Measurements from ENCODE around the gene RAPSN. TPM values are rescaled to one million over a fixed set of nuclear protein-coding genes. Genes with fewer than 3 reads are reported as not detected.
"Not testable (repeated sequence)": the region's sequence is repeated elsewhere in the genome, so short reads cannot be mapped to it uniquely, and the experiment has no call there.

RAPSN gene
- total and polyA plus RNA-seq, 4 experiments from 2014 or later: 0.55 to 1.7 TPM; not detected in 2

DNA sequence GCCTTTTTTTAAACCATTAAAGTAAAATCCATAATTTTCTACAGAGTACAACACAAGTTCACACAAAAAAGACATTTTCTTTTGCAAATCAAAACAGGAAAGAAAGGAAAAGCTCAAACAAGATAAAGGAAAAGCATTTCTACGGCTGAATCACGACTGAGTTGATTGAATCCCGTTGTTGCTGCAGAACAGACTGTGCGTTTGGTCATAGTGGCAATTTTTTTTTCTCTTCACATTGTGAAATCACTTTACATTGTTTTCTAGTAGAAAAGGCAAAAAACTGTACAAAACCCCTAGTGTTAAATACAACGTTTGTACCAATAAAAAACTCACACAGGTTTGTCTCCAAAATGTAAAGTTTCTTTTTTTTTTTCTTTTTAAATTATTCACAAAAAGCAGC lies 17.3 kb upstream of the RAPSN start:
- H3K4me3 Mint-ChIP-seq: no peak overlapping the region
- no peaks in the 10 kb centered on the region for H3K9me3 ChIP-seq (ENCODE audit: control insufficient read depth in 1 of 2, low read length in 2 of 2)
- no peaks in the 10 kb centered on the region for H3K27me3 ChIP-seq (ENCODE audit: insufficient read depth, low read length)
- H3K9me3 Mint-ChIP-seq: peaks cover 0 to 1% (median 0%) of the 10 kb centered on the region in 8 donors
- H3K4me1 ChIP-seq (ENCODE audit: insufficient read depth, low read length): peaks cover 4% of the 10 kb centered on the region
- no peak overlapping the region for H3K4me3 ChIP-seq (ENCODE audit: low read length in 2 of 2)
- H3K36me3 ChIP-seq (ENCODE audit: insufficient read depth, low read length): peaks cover 56% of the 10 kb centered on the region
- intact Hi-C loops (cut with micrococcal nuclease): no loop called here
- H3K36me3 Mint-ChIP-seq: peaks cover 17 to 62% of the 10 kb centered on the region in 2 donors
- H3K4me1 Mint-ChIP-seq: peaks cover 2 to 12% (median 6%) of the 10 kb centered on the region in 4 donors
- H3K27ac ChIP-seq (ENCODE audit: low read depth, low read length): no peak overlapping the region
- no peak for DNase-seq
- ChIA-PET CTCF (ENCODE audit: partially characterized antibody) (no interaction called here), POLR2A (ENCODE audit: partially characterized antibody) (no interaction called here)
- no peaks in the 10 kb centered on the region for H3K27me3 Mint-ChIP-seq
- no peak overlapping the region for H3K27ac Mint-ChIP-seq

DNA sequence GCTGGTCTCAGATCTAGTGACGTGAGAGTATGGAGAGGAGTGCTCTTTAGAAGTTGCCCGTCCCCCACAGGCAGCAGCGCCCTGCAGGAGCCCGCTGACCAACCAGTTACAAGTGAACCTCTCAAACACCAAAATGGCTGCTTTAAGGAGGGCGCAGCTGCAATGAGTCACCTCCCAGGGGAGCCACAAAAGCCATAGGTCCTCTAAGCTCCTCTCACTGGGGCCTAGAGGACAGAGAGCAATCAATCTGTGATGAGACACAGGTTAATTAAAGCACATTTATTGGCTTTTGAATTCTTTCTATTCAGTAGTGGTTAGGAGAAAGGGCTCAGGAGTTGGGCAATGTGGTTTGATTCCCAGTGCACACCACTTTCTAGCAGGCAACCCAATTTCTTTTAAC lies 15.5 kb upstream of the RAPSN start:
- Histone ChIP-seq H3K36me3 (ENCODE audit: insufficient read depth, low read length) (peaks cover 45% of the 10 kb centered on the region), H3K4me3 (ENCODE audit: low read length in 2 of 2) (no peak overlapping the region), H3K27ac (ENCODE audit: low read depth, low read length) (no peak overlapping the region), H3K27me3 (ENCODE audit: insufficient read depth, low read length) (no peaks in the 10 kb centered on the region), H3K9me3 (ENCODE audit: control insufficient read depth in 1 of 2, low read length in 2 of 2) (no peaks in the 10 kb centered on the region), H3K4me1 (ENCODE audit: insufficient read depth, low read length) (peaks cover 1% of the 10 kb centered on the region)
- intact Hi-C loops (cut with micrococcal nuclease): no loop called here
- ChIA-PET CTCF (ENCODE audit: partially characterized antibody) (interaction anchor here (1.9 kb wide), 1 partner anchor 10 kb away, joined by 7 read pairs; no protein-coding TSS in a partner anchor), POLR2A (ENCODE audit: partially characterized antibody) (interaction anchor here (1.3 kb wide), 1 partner anchor 31 kb away, joined by 3 read pairs; no protein-coding TSS in a partner anchor)
- Mint-ChIP-seq H3K4me3 (no peak overlapping the region), H3K9me3 (peaks cover 0 to 1% (median 0%) of the 10 kb centered on the region in 8 donors), H3K27ac (no peak overlapping the region), H3K36me3 (peaks cover 13 to 50% of the 10 kb centered on the region in 2 donors), H3K27me3 (no peaks in the 10 kb centered on the region), H3K4me1 (peaks cover 2 to 9% (median 6%) of the 10 kb centered on the region in 4 donors)
- DNase-seq: no peak

DNA sequence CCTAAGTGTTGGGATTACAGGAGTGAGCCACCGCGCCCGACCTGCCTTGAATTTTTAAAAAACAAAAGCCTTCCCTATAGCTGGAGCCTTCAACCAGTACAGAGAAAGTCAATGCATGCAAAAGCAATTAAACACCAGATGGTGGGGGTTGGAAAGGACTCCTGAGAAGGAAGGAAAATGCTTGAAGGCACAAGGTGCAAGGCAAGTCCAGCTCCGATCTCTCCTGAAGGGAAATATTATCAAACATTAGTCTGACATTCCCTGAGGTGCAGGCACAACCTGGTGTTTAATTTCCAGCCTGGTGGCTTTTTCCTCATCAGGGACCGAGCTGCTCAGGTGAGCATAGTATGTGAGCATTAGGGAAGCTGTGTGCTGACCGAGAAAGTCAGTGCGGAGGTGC lies 12.9 kb upstream of the RAPSN start:
- no peak overlapping the region for H3K27ac ChIP-seq (ENCODE audit: low read depth, low read length)
- no peaks in the 10 kb centered on the region for H3K27me3 Mint-ChIP-seq
- peaks cover 6 to 29% of the 10 kb centered on the region in 2 donors for H3K36me3 Mint-ChIP-seq
- POLR2A ChIA-PET (ENCODE audit: partially characterized antibody): no interaction called here
- peaks cover 19% of the 10 kb centered on the region for H3K36me3 ChIP-seq (ENCODE audit: insufficient read depth, low read length)
- CTCF ChIA-PET (ENCODE audit: partially characterized antibody): interaction anchor here (1.0 kb wide), 1 partner anchor 88 kb away, joined by 5 read pairs; no protein-coding TSS in a partner anchor
- intact Hi-C loops (cut with micrococcal nuclease): no loop called here
- no peaks in the 10 kb centered on the region for H3K4me1 ChIP-seq (ENCODE audit: insufficient read depth, low read length)
- peak overlapping the region in 1 of 7 donors; percentile 58 for H3K27ac Mint-ChIP-seq
- no peaks in the 10 kb centered on the region for H3K9me3 Mint-ChIP-seq
- no peak overlapping the region for H3K4me3 ChIP-seq (ENCODE audit: low read length in 2 of 2)
- H3K9me3 ChIP-seq (ENCODE audit: control insufficient read depth in 1 of 2, low read length in 2 of 2): no peaks in the 10 kb centered on the region
- peaks cover 0 to 5% (median 2%) of the 10 kb centered on the region in 4 donors for H3K4me1 Mint-ChIP-seq
- H3K4me3 Mint-ChIP-seq: peak overlapping the region in 1 of 8 donors; percentile 12
- no peaks in the 10 kb centered on the region for H3K27me3 ChIP-seq (ENCODE audit: insufficient read depth, low read length)
- no peak for DNase-seq

DNA sequence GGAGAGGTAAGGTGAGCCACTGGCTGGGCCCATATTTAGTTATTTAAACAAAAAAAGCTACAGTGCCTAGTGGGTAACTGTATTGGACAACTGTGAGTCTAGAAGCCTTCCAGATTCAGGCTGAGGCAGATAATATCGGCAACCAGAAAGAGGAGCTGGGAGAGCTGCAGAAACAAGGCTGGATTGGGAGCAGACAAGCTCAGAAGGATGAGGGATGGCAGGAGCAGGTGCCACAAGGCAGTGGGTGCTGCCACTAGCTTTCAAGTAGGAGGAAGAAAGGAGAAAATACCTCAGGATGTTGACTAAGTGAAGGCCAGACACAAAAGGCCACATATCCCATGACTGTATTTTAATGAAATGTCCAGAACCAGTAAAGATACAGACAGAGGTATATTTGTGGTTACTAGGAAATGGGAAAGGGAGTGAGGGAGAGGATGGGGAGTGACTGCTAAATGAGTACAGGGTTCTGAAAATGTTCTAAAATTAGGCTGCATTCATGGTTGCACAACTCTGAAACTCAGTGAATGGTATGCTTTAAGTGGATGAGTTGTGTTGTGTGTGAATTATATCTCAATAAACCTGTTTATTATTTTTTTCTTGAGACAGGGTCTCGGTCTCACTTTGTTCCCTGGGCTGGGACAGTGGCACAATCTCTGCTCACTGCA lies 11.8 kb upstream of the RAPSN start:
- Mint-ChIP-seq H3K27ac (peak overlapping the region in 4 of 7 donors; percentile 15 to 54 (median 40)), H3K4me3 (no peak overlapping the region), H3K36me3 (peaks cover 6 to 26% of the 10 kb centered on the region in 2 donors), H3K4me1 (peaks cover 0 to 5% (median 2%) of the 10 kb centered on the region in 4 donors), H3K9me3 (no peaks in the 10 kb centered on the region), H3K27me3 (no peaks in the 10 kb centered on the region)
- CTCF ChIA-PET (ENCODE audit: partially characterized antibody): no interaction called here
- intact Hi-C loops (cut with micrococcal nuclease): no loop called here
- Histone ChIP-seq H3K27ac (ENCODE audit: low read depth, low read length) (no peak overlapping the region), H3K4me1 (ENCODE audit: insufficient read depth, low read length) (no peaks in the 10 kb centered on the region), H3K4me3 (ENCODE audit: low read length in 2 of 2) (no peak overlapping the region), H3K27me3 (ENCODE audit: insufficient read depth, low read length) (no peaks in the 10 kb centered on the region), H3K36me3 (ENCODE audit: insufficient read depth, low read length) (peaks cover 16% of the 10 kb centered on the region), H3K9me3 (ENCODE audit: control insufficient read depth in 1 of 2, low read length in 2 of 2) (no peaks in the 10 kb centered on the region)
- DNase-seq: no peak
- POLR2A ChIA-PET (ENCODE audit: partially characterized antibody): no interaction called here

DNA sequence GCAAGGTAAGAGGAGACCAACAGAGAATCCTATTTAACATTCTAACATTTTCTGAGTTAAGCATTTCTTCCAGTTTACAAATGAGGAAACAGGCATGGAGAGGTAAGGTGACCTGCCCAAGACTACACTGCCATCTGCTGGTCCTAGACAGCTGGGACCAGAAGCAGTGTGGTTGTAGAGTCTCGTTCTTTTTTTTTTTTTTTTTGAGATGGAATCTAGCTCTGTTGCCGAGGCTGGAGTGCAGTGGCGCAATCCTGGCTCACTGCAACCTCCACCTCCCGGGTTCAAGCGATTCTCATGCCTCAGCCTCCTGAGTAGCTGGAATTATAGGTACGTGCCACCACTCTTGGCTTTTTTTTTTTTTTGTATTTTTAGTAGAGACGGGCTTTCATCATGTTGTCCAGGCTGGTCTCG lies 5.3 kb upstream of the RAPSN start:
- H3K27me3 Mint-ChIP-seq; H3K36me3 ChIP-seq (ENCODE audit: insufficient read depth, low read length); H3K4me1 Mint-ChIP-seq; H3K9me3 ChIP-seq (ENCODE audit: control insufficient read depth in 1 of 2, low read length in 2 of 2); POLR2A ChIA-PET (ENCODE audit: partially characterized antibody); H3K36me3 Mint-ChIP-seq; H3K9me3 Mint-ChIP-seq; H3K27ac ChIP-seq (ENCODE audit: low read depth, low read length); H3K4me1 ChIP-seq (ENCODE audit: insufficient read depth, low read length); H3K4me3 ChIP-seq (ENCODE audit: low read length in 2 of 2); H3K27me3 ChIP-seq (ENCODE audit: insufficient read depth, low read length): not testable (repeated sequence)
- CTCF ChIA-PET (ENCODE audit: partially characterized antibody): interaction anchor here (0.6 to 2.9 kb wide), 31 partner anchors 8 to 341 kb away, joined by 3 to 29 read pairs (median 3); no protein-coding TSS in a partner anchor
- peak overlapping the region in 2 of 8 donors; percentile 39 to 44 for H3K4me3 Mint-ChIP-seq
- intact Hi-C loops (cut with micrococcal nuclease): loop anchor here (1.0 to 10.0 kb wide), 5 partner anchors 46 to 565 kb away; partner anchors contain the start of gene SLC39A13
- peak overlapping the region in 3 of 7 donors; percentile 27 to 79 (median 28) for H3K27ac Mint-ChIP-seq
- peak; percentile 63 to 72 (median 68) for DNase-seq

DNA sequence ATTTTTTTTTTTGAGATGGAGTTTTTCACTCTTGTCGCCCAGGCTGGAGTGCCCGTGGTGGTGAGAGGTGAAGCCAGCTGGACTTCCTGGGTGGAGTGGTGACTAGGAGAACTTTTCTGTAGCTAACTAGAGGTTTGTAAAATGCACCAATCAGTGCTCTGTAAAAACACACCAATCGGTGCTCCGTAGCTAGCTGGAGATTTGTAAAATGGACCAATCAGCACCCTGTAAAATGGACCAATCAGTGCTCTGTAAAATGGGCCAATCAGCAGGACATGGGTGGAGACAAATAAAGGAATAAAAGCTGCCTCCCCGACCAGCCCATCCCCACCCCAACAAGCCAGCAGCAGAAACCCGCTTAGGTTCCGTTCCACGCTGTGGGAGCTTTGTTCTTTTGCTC lies 4.4 kb upstream of the RAPSN start:
- no peak overlapping the region for H3K27ac ChIP-seq (ENCODE audit: low read depth, low read length)
- Mint-ChIP-seq H3K27me3 (no peaks in the 10 kb centered on the region), H3K9me3 (peaks cover 0 to 3% (median 0%) of the 10 kb centered on the region in 8 donors), H3K4me1 (peaks cover 0 to 9% (median 5%) of the 10 kb centered on the region in 4 donors), H3K4me3 (no peak overlapping the region), H3K36me3 (no peaks in the 10 kb centered on the region), H3K27ac (peak overlapping the region in 1 of 7 donors; percentile 12)
- H3K36me3 ChIP-seq (ENCODE audit: insufficient read depth, low read length): no peaks in the 10 kb centered on the region
- POLR2A ChIA-PET (ENCODE audit: partially characterized antibody): no interaction called here
- CTCF ChIA-PET (ENCODE audit: partially characterized antibody): interaction anchor here (1.1 to 2.9 kb wide), 8 partner anchors 9 to 219 kb away, joined by 3 to 29 read pairs (median 8); no protein-coding TSS in a partner anchor
- peaks cover 10% of the 10 kb centered on the region for H3K4me1 ChIP-seq (ENCODE audit: insufficient read depth, low read length)
- no peaks in the 10 kb centered on the region for H3K9me3 ChIP-seq (ENCODE audit: control insufficient read depth in 1 of 2, low read length in 2 of 2)
- no peak for DNase-seq
- no peaks in the 10 kb centered on the region for H3K27me3 ChIP-seq (ENCODE audit: insufficient read depth, low read length)
- intact Hi-C loops (cut with micrococcal nuclease): loop anchor here (10.0 kb wide), 1 partner anchor 129 kb away; no protein-coding TSS in a partner anchor
- no peak overlapping the region for H3K4me3 ChIP-seq (ENCODE audit: low read length in 2 of 2)

DNA sequence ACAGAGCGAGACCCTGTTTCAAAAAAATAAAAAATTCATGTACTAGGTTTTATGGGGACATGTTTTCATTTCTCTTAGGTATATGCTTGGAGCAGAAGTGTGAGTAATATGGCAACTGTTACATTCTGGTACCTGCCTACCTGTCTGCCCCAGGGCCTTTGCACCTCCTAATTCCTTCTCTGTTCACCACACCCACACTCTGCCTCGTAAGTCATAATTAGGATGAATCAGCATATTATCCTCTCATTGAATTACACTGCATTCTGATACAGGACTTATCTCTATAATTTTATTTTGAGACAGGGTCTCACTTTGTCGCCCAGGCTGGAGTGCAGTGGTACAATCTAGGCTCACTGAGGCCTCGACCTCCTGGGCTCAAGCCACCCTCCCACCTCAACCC lies 3.1 kb upstream of the RAPSN start:
- Histone ChIP-seq H3K27me3 (ENCODE audit: insufficient read depth, low read length) (no peaks in the 10 kb centered on the region), H3K36me3 (ENCODE audit: insufficient read depth, low read length) (no peaks in the 10 kb centered on the region), H3K4me3 (ENCODE audit: low read length in 2 of 2) (no peak overlapping the region), H3K27ac (ENCODE audit: low read depth, low read length) (no peak overlapping the region), H3K9me3 (ENCODE audit: control insufficient read depth in 1 of 2, low read length in 2 of 2) (no peaks in the 10 kb centered on the region), H3K4me1 (ENCODE audit: insufficient read depth, low read length) (peaks cover 10% of the 10 kb centered on the region)
- POLR2A ChIA-PET (ENCODE audit: partially characterized antibody): no interaction called here
- Mint-ChIP-seq H3K27ac (no peak overlapping the region), H3K4me3 (no peak overlapping the region), H3K27me3 (no peaks in the 10 kb centered on the region), H3K9me3 (peaks cover 0 to 3% (median 0%) of the 10 kb centered on the region in 8 donors), H3K4me1 (peaks cover 0 to 9% (median 5%) of the 10 kb centered on the region in 4 donors), H3K36me3 (no peaks in the 10 kb centered on the region)
- CTCF ChIA-PET (ENCODE audit: partially characterized antibody): interaction anchor here (1.6 kb wide), 1 partner anchor 78 kb away, joined by 4 read pairs; no protein-coding TSS in a partner anchor
- no peak for DNase-seq
- intact Hi-C loops (cut with micrococcal nuclease): loop anchor here (10.0 kb wide), 1 partner anchor 127 kb away; no protein-coding TSS in a partner anchor
